Glutamatergic neuron (in vitro differentiated cells): ENCODE results near the gene MRPL37. TPM values are rescaled to one million over a fixed set of nuclear protein-coding genes. Genes with fewer than 3 reads are reported as not detected.
A peak's percentile ranks its signal among the peaks of the same experiment; 100 is the strongest.

Source experiments
- DNase-seq: peaks from one replicate; pipeline ENCODE4 v3.0.0; 2022
- H3K27ac Mint-ChIP-seq: one replicate; pipeline ENCODE4 v1.8.0; 2020; ENCODE audit warnings: mild to moderate bottlenecking, mixed read lengths, inconsistent platforms; ENCODE audit not compliant: unreplicated experiment
- H3K27me3 Mint-ChIP-seq: one replicate; pipeline ENCODE4 v1.8.0; 2020; ENCODE audit warnings: mild to moderate bottlenecking, moderate library complexity, mixed read lengths, inconsistent platforms; ENCODE audit not compliant: unreplicated experiment
- H3K36me3 Mint-ChIP-seq: one replicate; pipeline ENCODE4 v1.8.0; 2020; ENCODE audit warnings: mild to moderate bottlenecking, mixed read lengths, inconsistent platforms; ENCODE audit not compliant: unreplicated experiment
- H3K4me1 Mint-ChIP-seq: one replicate; pipeline ENCODE4 v1.8.0; 2020; ENCODE audit warnings: mild to moderate bottlenecking, low read depth, mixed read lengths, inconsistent platforms; ENCODE audit not compliant: unreplicated experiment
- H3K4me3 Mint-ChIP-seq: one replicate; pipeline ENCODE4 v1.8.0; 2020; ENCODE audit warnings: mild to moderate bottlenecking, mixed read lengths, inconsistent platforms; ENCODE audit not compliant: unreplicated experiment
- H3K9me3 Mint-ChIP-seq: one replicate; pipeline ENCODE4 v1.8.0; 2020; ENCODE audit warnings: mild to moderate bottlenecking, moderate library complexity, mixed read lengths, inconsistent platforms; ENCODE audit not compliant: unreplicated experiment
- CTCF ChIP-seq: fragments of 200-600 bp; sonication (generic); IDR thresholded peaks from one replicate; pipeline ENCODE4 v1.5.0; 2021; ENCODE audit not compliant: partially characterized antibody, unreplicated experiment
- long read RNA-seq: library from polyadenylated mRNA; unstranded; transcript quantifications from one replicate; pipeline ENCODE4 v2.0.0, GENCODE V29; 2020; ENCODE audit not compliant: unreplicated experiment
- total RNA-seq: library from RNA; stranded (reverse); fragmentation: NEBNext Ultra II Directional; extraction: Animal tissue kit (Norgen Biotek cat#: 25700); gene quantifications from one replicate; pipeline ENCODE4 v1.2.1, GENCODE V29; 2021; ENCODE audit not compliant: unreplicated experiment

The MRPL37 gene
- total RNA-seq, result 50.9 TPM
- long read RNA-seq, transcript MRPL37-202 (7 exons, 1,483 nt), result major isoform, 40 of 91 reads
- long read RNA-seq, partial matches to known transcripts, result 3 of 91 reads
- long read RNA-seq, other reads (novel, unspliced or antisense), result 48 of 91 reads

GRCh38 chr1:54199765-54200518, at the start of gene MRPL37, which contains the start of gene CYB5RL:
MRPL37 (plus strand) TSS chr1:54200167; CDS start chr1:54200244, 77 bp downstream.
CYB5RL (minus strand) TSS chr1:54200030; CDS start chr1:54195616, 4,414 bp downstream.
- Mint-ChIP-seq H3K4me1 (peaks cover 10% of the 10 kb centered on the region), H3K27me3 (peaks cover 3% of the 10 kb centered on the region), H3K36me3 (no peaks in the 10 kb centered on the region), H3K27ac (peak within 1 kb of the TSS; percentile 72), H3K4me3 (peak within 1 kb of the TSS; percentile 95), H3K9me3 (peaks cover 2% of the 10 kb centered on the region)
- TF ChIP-seq CTCF, result no peak
- peak; percentile 90 for DNase-seq

GRCh38 chr1:54151013-54151412, 49.0 kb upstream of the MRPL37 start:
- peaks cover 9% of the 10 kb centered on the region for H3K4me1 Mint-ChIP-seq
- H3K9me3 Mint-ChIP-seq, result peaks cover 2% of the 10 kb centered on the region
- DNase-seq, result no peak
- no peak overlapping the region for H3K4me3 Mint-ChIP-seq
- H3K27me3 Mint-ChIP-seq, result peaks cover 3% of the 10 kb centered on the region
- H3K36me3 Mint-ChIP-seq, result no peaks in the 10 kb centered on the region
- no peak overlapping the region for H3K27ac Mint-ChIP-seq
- no peak for TF ChIP-seq CTCF

- Mint-ChIP-seq H3K27ac (no peak within 1 kb of the TSS), H3K4me1 (peaks cover 9% of the 10 kb centered on the region), H3K9me3 (peaks cover 2% of the 10 kb centered on the region), H3K4me3 (peak within 1 kb of the TSS; percentile 12), H3K27me3 (peaks cover 3% of the 10 kb centered on the region), H3K36me3 (no peaks in the 10 kb centered on the region)
- no peak for TF ChIP-seq CTCF
- no peak for DNase-seq
Observed at GRCh38 chr1:54152696-54153095, 47.3 kb upstream of the MRPL37 start, which contains the start of gene CDCP2. CDCP2 (minus strand) TSS chr1:54153000; CDS start chr1:54152922, 78 bp downstream.

- DNase-seq, result peak; percentile 63
- TF ChIP-seq CTCF, result no peak
- peak overlapping the region; percentile 23 for H3K27ac Mint-ChIP-seq
Observed at GRCh38 chr1:54153535-54154439, 46.2 kb upstream of the MRPL37 start.

More at GRCh38 chr1:54153535-54154439, 46.2 kb upstream of the MRPL37 start:
- Mint-ChIP-seq H3K9me3 (peaks cover 2% of the 10 kb centered on the region), H3K27me3 (peaks cover 3% of the 10 kb centered on the region), H3K4me3 (peak overlapping the region; percentile 12), H3K4me1 (peaks cover 9% of the 10 kb centered on the region), H3K36me3 (no peaks in the 10 kb centered on the region)
